GM12865 (cell line): Measurements from ENCODE around the gene PMVK.
"Not testable (repeated sequence)": the region's sequence is repeated elsewhere in the genome, so short reads cannot be mapped to it uniquely, and the experiment has no call there.

ENCODE experiments used
- DNase-seq: peaks from one replicate; pipeline ENCODE4 v3.0.0; 2010; ENCODE audit warnings: low read depth
- H3K4me3 ChIP-seq: 2 replicates; pipeline ENCODE4 v1.5.1; 2011; ENCODE audit warnings: mild to moderate bottlenecking, low read depth, low read length, control low read depth
- CTCF ChIP-seq: IDR thresholded peaks from 2 replicates; pipeline ENCODE4 v1.5.1; 2011; ENCODE audit warnings: low read length, control low read depth, low read depth, inconsistent platforms; ENCODE audit not compliant: insufficient read depth; ENCODE audit errors: missing control alignments

The PMVK gene

GRCh38 chr1:154912755-154913154 lies 23.8 kb downstream of the PMVK start:
- no peak for TF ChIP-seq CTCF

GRCh38 chr1:154911691-154912550 lies 24.6 kb downstream of the PMVK start:
- DNase-seq: no peak
- H3K4me3 ChIP-seq: no peak overlapping the region
- TF ChIP-seq CTCF: no peak

More at GRCh38 chr1:154912755-154913154, 23.8 kb downstream of the PMVK start:
- H3K4me3 ChIP-seq: no peak overlapping the region
- no peak for DNase-seq

GRCh38 chr1:154910851-154911250 lies 25.7 kb downstream of the PMVK start:
- TF ChIP-seq CTCF: no peak
- no peak for DNase-seq
- no peak overlapping the region for H3K4me3 ChIP-seq

GRCh38 chr1:154908937-154909336 lies 27.6 kb downstream of the PMVK start:
- no peak for TF ChIP-seq CTCF
- no peak overlapping the region for H3K4me3 ChIP-seq
- DNase-seq: no peak

GRCh38 chr1:154908129-154908528 lies 28.4 kb downstream of the PMVK start:
- not testable (repeated sequence) for DNase-seq

GRCh38 chr1:154906621-154907081 lies 29.9 kb downstream of the PMVK start:
- peak; percentile 38 for TF ChIP-seq CTCF
- DNase-seq: no peak
- no peak overlapping the region for H3K4me3 ChIP-seq

More at GRCh38 chr1:154908129-154908528, 28.4 kb downstream of the PMVK start:
- H3K4me3 ChIP-seq: not testable (repeated sequence)

- no peak for DNase-seq
- no peak overlapping the region for H3K4me3 ChIP-seq
- TF ChIP-seq CTCF: no peak
Measured at GRCh38 chr1:154902938-154903566, 33.5 kb downstream of the PMVK start.
